HepG2 (cell line): Measurements from ENCODE around the gene CAPRIN2. TPM values are rescaled to one million over a fixed set of nuclear protein-coding genes. Genes with fewer than 3 reads are reported as not detected.

Source experiments
- HINFP ChIP-seq: sonication (generic); formaldehyde crosslinking; IDR thresholded peaks from 2 replicates; pipeline ENCODE4 v1.4.0; 2020; ENCODE audit warnings: low read depth, mild to moderate bottlenecking, missing genetic modification reagents
- HMG20A ChIP-seq: IDR thresholded peaks from 2 replicates; pipeline ENCODE4 v1.6.1; 2016; ENCODE audit warnings: borderline replicate concordance
- HOXA5 ChIP-seq: sonication (generic); formaldehyde crosslinking; IDR thresholded peaks from 2 replicates; pipeline ENCODE4 v1.4.0; 2020; ENCODE audit warnings: missing genetic modification reagents
- JUND ChIP-seq: sonication (generic); formaldehyde crosslinking; IDR thresholded peaks from 2 replicates; pipeline ENCODE4 v1.8.0; 2022; ENCODE audit warnings: mild to moderate bottlenecking, missing genetic modification reagents
- NR2F1 ChIP-seq, 2 experiments: fragments of 450-650 bp in 1 of 2; formaldehyde crosslinking in 1 of 2; IDR thresholded peaks; 2 replicates each; pipeline versions ENCODE4 v1.5.0 to v1.6.1; 2016 to 2020; ENCODE audit warnings: mild to moderate bottlenecking in 1 of 2, missing compliant biosample characterization in 1 of 2, missing genetic modification reagents in 1 of 2, moderate library complexity in 1 of 2
- PRDM15 ChIP-seq: sonication (generic); formaldehyde crosslinking; IDR thresholded peaks from 2 replicates; pipeline ENCODE4 v1.4.0; 2020; ENCODE audit warnings: missing genetic modification reagents
- ZGPAT ChIP-seq: IDR thresholded peaks from 2 replicates; pipeline ENCODE4 v1.6.1; 2016; ENCODE audit warnings: mild to moderate bottlenecking
- ZNF292 ChIP-seq: sonication (generic); formaldehyde crosslinking; IDR thresholded peaks from 2 replicates; pipeline ENCODE4 v1.8.1; 2022; ENCODE audit warnings: mild to moderate bottlenecking, low read depth, missing genetic modification reagents, borderline replicate concordance
- ZNF546 ChIP-seq: sonication (generic); formaldehyde crosslinking; conservative IDR thresholded peaks from 2 replicates; pipeline ENCODE4 v1.8.1; 2023; ENCODE audit warnings: mild to moderate bottlenecking, missing genetic modification reagents
- ZNF616 ChIP-seq: sonication (generic); formaldehyde crosslinking; IDR thresholded peaks from 2 replicates; pipeline ENCODE4 v1.5.0; 2020; ENCODE audit warnings: low read depth, mild to moderate bottlenecking, missing genetic modification reagents
- ZNF644 ChIP-seq: IDR thresholded peaks from 2 replicates; pipeline ENCODE4 v1.6.1; 2016; ENCODE audit warnings: low read depth
- ZSCAN29 ChIP-seq: sonication (generic); formaldehyde crosslinking; conservative IDR thresholded peaks from 2 replicates; pipeline ENCODE4 v1.4.0; 2020; ENCODE audit warnings: mild to moderate bottlenecking, missing genetic modification reagents
- polyA plus RNA-seq, 8 experiments: library from polyadenylated mRNA; depleted of rRNA in 3 of 8; stranded (reverse) in 7 of 8; unstranded in 1 of 8; fragments of >200 nt; fragmentation: Illumina TruSeq in 4 of 8; extraction: Trizol in 4 of 8; gene quantifications; 2 replicates each; pipeline versions ENCODE4 v1.2.1 to v1.2.3, GENCODE V29; 2011 to 2016; ENCODE audit warnings: low read depth in 4 of 8, missing spikeins in 1 of 8, mixed read lengths in 1 of 8; ENCODE audit not compliant: insufficient read depth in 1 of 8
- total RNA-seq, 5 experiments: library from RNA; depleted of rRNA; stranded (reverse); fragments of >200 nt; fragmentation: Illumina TruSeq; extraction: Trizol; gene quantifications; 2 replicates each; pipeline ENCODE4 v1.2.3, GENCODE V29; 2016; ENCODE audit warnings: low read depth in 1 of 5
- TF ChIP-seq, protein P1 (sequence below): sonication (generic); formaldehyde crosslinking; IDR thresholded peaks from one replicate; pipeline ENCODE4 v1.5.1; 2020; ENCODE audit warnings: mild to moderate bottlenecking, missing genetic modification reagents; ENCODE audit errors: not compliant biosample characterization

Gene CAPRIN2
- total and polyA plus RNA-seq, 2 of the 13 experiments (the other 11 are each of a cell fraction or from before 2014, with no cell fraction given), result 21.7 to 30.6 TPM

DNA sequence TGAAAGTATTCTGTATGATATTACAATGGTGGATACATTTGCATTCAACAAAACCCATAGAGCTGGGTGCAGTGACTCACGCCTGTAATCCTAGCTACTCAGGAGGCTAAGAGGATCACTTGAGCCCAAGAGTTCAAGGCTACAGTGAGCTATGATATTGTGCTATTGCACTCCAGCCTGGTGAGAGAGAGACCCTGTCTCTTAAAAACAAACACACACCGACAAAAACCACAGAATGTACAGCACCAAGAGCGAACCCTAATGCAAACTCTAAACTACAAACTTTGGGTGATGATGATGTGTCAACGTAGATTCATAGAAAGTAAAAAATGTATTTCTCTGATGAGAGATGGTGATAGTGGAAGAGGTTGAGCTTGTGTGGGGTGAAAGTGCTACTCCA, 8.6 kb downstream of the CAPRIN2 start (continued):
- TF ChIP-seq HINFP (CRISPR knock-in tag), result no peak
- 0 out of 2 replicates have a peak, but pooled peaks have one; percentile 33 for TF ChIP-seq ZGPAT (CRISPR knock-in tag)
- TF ChIP-seq ZNF546, result no peak
- TF ChIP-seq NR2F1 (CRISPR knock-in tag; IDR thresholded peaks at IDR 0.05), result peak; percentile 29 to 51; a peak in 1 of 4 replicates
- TF ChIP-seq HMG20A (CRISPR knock-in tag), result peak; percentile 54; the same call in 1 of the 2 replicates
- TF ChIP-seq ZNF292 (CRISPR knock-in tag), result peak; percentile 34; the same call in 1 of the 2 replicates
- no peak for TF ChIP-seq ZSCAN29
- no peak for TF ChIP-seq PRDM15 (CRISPR knock-in tag)
- peak; percentile 48; the same call in 1 of the 2 replicates for TF ChIP-seq JUND (CRISPR knock-in tag)
- TF ChIP-seq, protein P1, sequence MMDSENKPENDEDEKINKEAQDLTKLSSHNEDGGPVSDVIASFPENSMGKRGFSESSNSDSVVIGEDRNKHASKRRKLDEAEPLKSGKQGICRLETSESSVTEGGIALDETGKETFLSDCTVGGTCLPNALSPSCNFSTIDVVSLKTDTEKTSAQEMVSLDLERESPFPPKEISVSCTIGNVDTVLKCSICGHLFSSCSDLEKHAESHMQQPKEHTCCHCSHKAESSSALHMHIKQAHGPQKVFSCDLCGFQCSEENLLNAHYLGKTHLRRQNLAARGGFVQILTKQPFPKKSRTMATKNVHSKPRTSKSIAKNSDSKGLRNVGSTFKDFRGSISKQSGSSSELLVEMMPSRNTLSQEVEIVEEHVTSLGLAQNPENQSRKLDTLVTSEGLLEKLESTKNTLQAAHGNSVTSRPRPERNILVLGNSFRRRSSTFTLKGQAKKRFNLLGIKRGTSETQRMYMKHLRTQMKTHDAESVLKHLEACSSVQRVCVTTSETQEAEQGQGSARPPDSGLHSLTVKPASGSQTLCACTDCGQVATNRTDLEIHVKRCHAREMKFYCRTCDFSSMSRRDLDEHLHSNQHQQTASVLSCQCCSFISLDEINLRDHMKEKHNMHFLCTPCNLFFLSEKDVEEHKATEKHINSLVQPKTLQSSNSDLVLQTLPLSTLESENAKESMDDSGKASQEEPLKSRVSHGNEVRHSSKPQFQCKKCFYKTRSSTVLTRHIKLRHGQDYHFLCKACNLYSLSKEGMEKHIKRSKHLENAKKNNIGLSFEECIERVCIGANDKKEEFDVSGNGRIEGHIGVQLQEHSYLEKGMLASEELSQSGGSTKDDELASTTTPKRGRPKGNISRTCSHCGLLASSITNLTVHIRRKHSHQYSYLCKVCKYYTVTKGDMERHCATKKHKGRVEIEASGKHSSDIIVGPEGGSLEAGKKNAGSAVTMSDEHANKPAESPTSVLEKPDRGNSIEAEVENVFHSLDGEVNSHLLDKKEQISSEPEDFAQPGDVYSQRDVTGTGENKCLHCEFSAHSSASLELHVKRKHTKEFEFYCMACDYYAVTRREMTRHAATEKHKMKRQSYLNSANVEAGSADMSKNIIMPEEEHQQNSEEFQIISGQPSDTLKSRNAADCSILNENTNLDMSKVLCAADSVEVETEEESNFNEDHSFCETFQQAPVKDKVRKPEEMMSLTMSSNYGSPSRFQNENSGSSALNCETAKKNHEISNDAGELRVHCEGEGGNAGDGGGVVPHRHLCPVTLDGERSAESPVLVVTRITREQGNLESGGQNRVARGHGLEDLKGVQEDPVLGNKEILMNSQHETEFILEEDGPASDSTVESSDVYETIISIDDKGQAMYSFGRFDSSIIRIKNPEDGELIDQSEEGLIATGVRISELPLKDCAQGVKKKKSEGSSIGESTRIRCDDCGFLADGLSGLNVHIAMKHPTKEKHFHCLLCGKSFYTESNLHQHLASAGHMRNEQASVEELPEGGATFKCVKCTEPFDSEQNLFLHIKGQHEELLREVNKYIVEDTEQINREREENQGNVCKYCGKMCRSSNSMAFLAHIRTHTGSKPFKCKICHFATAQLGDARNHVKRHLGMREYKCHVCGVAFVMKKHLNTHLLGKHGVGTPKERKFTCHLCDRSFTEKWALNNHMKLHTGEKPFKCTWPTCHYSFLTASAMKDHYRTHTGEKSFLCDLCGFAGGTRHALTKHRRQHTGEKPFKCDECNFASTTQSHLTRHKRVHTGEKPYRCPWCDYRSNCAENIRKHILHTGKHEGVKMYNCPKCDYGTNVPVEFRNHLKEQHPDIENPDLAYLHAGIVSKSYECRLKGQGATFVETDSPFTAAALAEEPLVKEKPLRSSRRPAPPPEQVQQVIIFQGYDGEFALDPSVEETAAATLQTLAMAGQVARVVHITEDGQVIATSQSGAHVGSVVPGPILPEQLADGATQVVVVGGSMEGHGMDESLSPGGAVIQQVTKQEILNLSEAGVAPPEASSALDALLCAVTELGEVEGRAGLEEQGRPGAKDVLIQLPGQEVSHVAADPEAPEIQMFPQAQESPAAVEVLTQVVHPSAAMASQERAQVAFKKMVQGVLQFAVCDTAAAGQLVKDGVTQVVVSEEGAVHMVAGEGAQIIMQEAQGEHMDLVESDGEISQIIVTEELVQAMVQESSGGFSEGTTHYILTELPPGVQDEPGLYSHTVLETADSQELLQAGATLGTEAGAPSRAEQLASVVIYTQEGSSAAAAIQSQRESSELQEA (CRISPR knock-in tag), result no peak
- TF ChIP-seq ZNF616, result no peak
- TF ChIP-seq HOXA5, result no peak
- peak; percentile 72; the same call in 1 of the 2 replicates for TF ChIP-seq ZNF644 (CRISPR knock-in tag)
